Kidney (tissue), 14 donors: ENCODE measurements around the gene MFSD12. TPM values are rescaled to one million over a fixed set of nuclear protein-coding genes. Genes with fewer than 3 reads are reported as not detected.

ENCODE experiments used
- DNase-seq, 5 donors: peaks; one replicate each; pipeline ENCODE4 v3.0.0-alpha.2; 2013 to 2020
- FAIRE-seq: peaks from 2 replicates; lab custom pipeline; 2012; peaks lifted over from hg19 to GRCh38; lab: Jason Lieb, UNC
- H3K27ac ChIP-seq, 2 donors: one replicate each; pipeline ENCODE4 v1.7.0; 2013; ENCODE audit warnings: low read depth in 2 of 2, low read length in 2 of 2, inconsistent platforms in 1 of 2
- H3K27me3 ChIP-seq: one replicate; pipeline ENCODE4 v1.7.1; 2013; ENCODE audit warnings: low read length, inconsistent platforms; ENCODE audit not compliant: control insufficient read depth, insufficient read depth
- H3K36me3 ChIP-seq, 3 donors: one replicate each; pipeline versions ENCODE4 v1.7.0 to v1.7.1; 2013; ENCODE audit warnings: low read length in 3 of 3, control low read depth in 1 of 3, inconsistent platforms in 1 of 3; ENCODE audit not compliant: insufficient read depth in 3 of 3, control insufficient read depth in 2 of 3
- H3K4me1 ChIP-seq, 3 donors: one replicate each; pipeline versions ENCODE4 v1.7.0 to v1.7.1; 2013; ENCODE audit warnings: low read length in 3 of 3, inconsistent platforms in 1 of 3, low read depth in 1 of 3; ENCODE audit not compliant: control insufficient read depth in 2 of 3, insufficient read depth in 2 of 3
- H3K4me3 ChIP-seq, 3 donors: one replicate each; pipeline versions ENCODE4 v1.7.0 to v1.8.1; 2013; ENCODE audit warnings: low read length in 3 of 3, control low read depth in 1 of 3, inconsistent platforms in 1 of 3
- H3K9ac ChIP-seq, 3 donors: one replicate each; pipeline versions ENCODE4 v1.7.0 to v1.7.1; 2013; ENCODE audit warnings: low read length in 3 of 3, control low read depth in 1 of 3, inconsistent platforms in 1 of 3
- H3K9me3 ChIP-seq, 3 donors: one replicate each; pipeline versions ENCODE4 v1.7.0 to v1.7.1; 2013; ENCODE audit warnings: low read length in 3 of 3, control low read depth in 1 of 3, inconsistent platforms in 1 of 3; ENCODE audit not compliant: control insufficient read depth in 2 of 3, insufficient read depth in 1 of 3
- intact Hi-C: fragments of 100-400 bp; cut with DNase I; formaldehyde crosslinking; loops from one replicate; pipeline ENCODE4 v1.11.1; 2022
- polyA plus RNA-seq: library from polyadenylated mRNA; stranded (reverse); fragments of 350-450 nt; fragmentation: Illumina TruSeq; extraction: RNeasy Lipid Tissue Mini Kit (QIAGEN cat#74804); gene quantifications from one replicate; pipeline ENCODE4 v1.2.3, GENCODE V29; 2014; ENCODE audit warnings: low read depth, low replicate concordance; ENCODE audit not compliant: insufficient read depth
- total RNA-seq: library from RNA; stranded (reverse); fragmentation: NEBNext Ultra II Directional; extraction: Animal tissue kit (Norgen Biotek cat#: 25700); gene quantifications from one replicate; pipeline ENCODE4 v1.2.1, GENCODE V29; 2021
- TF ChIP-seq, protein P1 (sequence below): IDR thresholded peaks from 3 replicates; pipeline ENCODE4 v1.5.1; 2012; ENCODE audit warnings: mild to moderate bottlenecking, moderate library complexity, borderline replicate concordance; ENCODE audit not compliant: insufficient read depth; ENCODE audit errors: extremely low read depth
- donor health status: control.
- donor health status: control.
- donor health status: control.
- donor health status: control.
- donor health status: control.
- donor health status: DM: yes; HTN: yes; CAD: no.
- donor health status: Normal renal cell carcinoma (clear cell type).

The MFSD12 gene
- total and polyA plus RNA-seq, 2 donors from 2014 or later: 113 to 124 TPM

DNA sequence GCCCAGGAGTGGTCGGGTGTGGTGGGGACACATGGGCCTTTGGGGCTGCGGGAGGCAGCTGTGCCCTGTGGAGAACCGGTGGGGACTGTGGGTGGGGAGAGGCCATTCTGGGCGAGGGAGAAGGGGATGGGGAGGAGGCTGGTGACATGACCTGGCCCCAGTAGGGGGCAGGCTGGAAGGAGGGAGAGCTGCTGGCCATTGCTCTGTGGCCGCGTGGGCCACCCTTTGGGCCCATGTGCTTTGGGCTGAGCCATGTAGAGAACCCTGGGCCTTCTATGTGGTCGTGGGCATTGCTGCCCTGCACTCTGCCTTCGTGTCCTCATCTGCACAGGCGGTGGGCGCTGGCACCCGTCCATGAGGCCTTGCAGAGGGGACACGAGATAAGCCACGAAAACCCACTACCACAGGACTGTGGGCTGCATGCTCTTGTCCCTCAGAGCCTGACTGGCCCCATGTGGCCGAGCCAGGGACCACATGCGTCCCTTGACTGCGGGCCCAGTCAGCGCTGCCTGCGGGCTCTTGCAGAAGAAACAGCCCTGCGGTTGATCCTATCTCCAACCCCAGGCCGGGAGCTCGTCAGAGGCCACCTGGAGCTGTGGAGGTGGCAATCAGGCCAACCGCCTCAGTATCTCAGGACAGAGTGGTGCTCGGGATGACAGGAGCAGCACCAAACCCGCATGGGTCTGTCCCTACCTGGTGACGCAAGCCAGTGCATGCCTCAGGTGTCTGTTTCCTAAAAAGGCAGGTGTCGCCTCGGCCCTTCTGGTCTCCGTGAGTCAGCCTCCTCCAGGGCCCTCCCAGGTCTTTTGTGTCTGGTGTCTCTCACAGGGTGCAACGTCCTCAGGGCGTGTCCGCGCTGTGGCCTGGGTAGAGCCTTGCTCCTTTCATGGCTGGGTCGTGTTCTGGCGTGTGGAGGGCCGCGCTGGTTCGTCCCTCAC, 37.0 kb downstream of the MFSD12 start:
- Histone ChIP-seq H3K9me3 (no peaks in the 10 kb centered on the region), H3K4me3 (no peak overlapping the region), H3K27me3 (no peaks in the 10 kb centered on the region), H3K27ac (no peak overlapping the region), H3K9ac (no peak overlapping the region), H3K4me1 (peaks cover 0 to 6% (median 0%) of the 10 kb centered on the region in 3 donors), H3K36me3 (peaks cover 0 to 11% (median 7%) of the 10 kb centered on the region in 3 donors)
- intact Hi-C loops: no loop called here
- TF ChIP-seq, protein P1, sequence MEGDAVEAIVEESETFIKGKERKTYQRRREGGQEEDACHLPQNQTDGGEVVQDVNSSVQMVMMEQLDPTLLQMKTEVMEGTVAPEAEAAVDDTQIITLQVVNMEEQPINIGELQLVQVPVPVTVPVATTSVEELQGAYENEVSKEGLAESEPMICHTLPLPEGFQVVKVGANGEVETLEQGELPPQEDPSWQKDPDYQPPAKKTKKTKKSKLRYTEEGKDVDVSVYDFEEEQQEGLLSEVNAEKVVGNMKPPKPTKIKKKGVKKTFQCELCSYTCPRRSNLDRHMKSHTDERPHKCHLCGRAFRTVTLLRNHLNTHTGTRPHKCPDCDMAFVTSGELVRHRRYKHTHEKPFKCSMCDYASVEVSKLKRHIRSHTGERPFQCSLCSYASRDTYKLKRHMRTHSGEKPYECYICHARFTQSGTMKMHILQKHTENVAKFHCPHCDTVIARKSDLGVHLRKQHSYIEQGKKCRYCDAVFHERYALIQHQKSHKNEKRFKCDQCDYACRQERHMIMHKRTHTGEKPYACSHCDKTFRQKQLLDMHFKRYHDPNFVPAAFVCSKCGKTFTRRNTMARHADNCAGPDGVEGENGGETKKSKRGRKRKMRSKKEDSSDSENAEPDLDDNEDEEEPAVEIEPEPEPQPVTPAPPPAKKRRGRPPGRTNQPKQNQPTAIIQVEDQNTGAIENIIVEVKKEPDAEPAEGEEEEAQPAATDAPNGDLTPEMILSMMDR: no peak
- FAIRE-seq (no peak), DNase-seq (peak in 1 of 5 donors; percentile 61)

DNA sequence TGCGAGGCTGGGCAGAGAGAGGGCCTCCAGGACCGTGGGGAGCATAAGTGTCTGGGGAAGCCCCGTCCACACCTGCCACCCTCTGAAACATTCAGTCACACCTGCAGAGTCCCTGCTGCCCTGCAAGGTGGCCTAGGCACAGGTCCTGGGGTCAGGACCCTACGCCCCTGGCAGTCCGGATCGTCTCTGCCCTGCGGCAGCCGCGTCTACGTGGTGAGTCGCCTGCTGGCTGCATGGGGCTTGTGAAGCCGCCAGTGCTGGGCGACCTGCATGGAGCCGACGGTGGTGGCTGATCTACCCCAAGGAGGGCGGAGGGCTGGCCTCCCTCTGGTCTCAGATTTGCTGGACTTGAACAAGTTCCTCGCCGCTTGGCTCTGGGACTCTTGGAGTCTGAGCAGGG, 38.3 kb downstream of the MFSD12 start:
- FAIRE-seq: no peak
- DNase-seq: no peak
- Histone ChIP-seq H3K4me3 (no peak overlapping the region), H3K36me3 (peaks cover 0 to 7% (median 6%) of the 10 kb centered on the region in 3 donors), H3K27ac (no peak overlapping the region), H3K9ac (no peak overlapping the region), H3K4me1 (peaks cover 0 to 8% (median 0%) of the 10 kb centered on the region in 3 donors), H3K9me3 (no peaks in the 10 kb centered on the region), H3K27me3 (no peaks in the 10 kb centered on the region)
- TF ChIP-seq, protein P1: no peak
- intact Hi-C loops: no loop called here

- FAIRE-seq: no peak
- Histone ChIP-seq H3K27ac (no peak overlapping the region), H3K9me3 (no peaks in the 10 kb centered on the region), H3K9ac (no peak overlapping the region), H3K4me3 (no peak overlapping the region), H3K27me3 (no peaks in the 10 kb centered on the region), H3K36me3 (peaks cover 0 to 7% (median 6%) of the 10 kb centered on the region in 3 donors), H3K4me1 (peaks cover 0 to 8% (median 0%) of the 10 kb centered on the region in 3 donors)
- TF ChIP-seq, protein P1: no peak
- intact Hi-C loops: no loop called here
- peak in 3 of 5 donors; percentile 61 to 78 (median 70) for DNase-seq
Observed at GRCh38 chr19:3518659-3519058, 38.7 kb downstream of the MFSD12 start.
